HG03095 (cell line): Measurements from ENCODE around the gene HOXC12.

ENCODE experiments used
- ATAC-seq: cut with Tn5 transposase; IDR thresholded peaks from one replicate; pipeline ENCODE4 v1.9.1; 2021; ENCODE audit warnings: moderate library complexity; ENCODE audit not compliant: unreplicated experiment

Gene HOXC12

GRCh38 chr12:53982648-53983567, 28.2 kb downstream of the HOXC12 start:
- ATAC-seq, result no peak

- ATAC-seq, result no peak
Observed at GRCh38 chr12:53983568-53983949, 28.9 kb downstream of the HOXC12 start.

GRCh38 chr12:53983950-53984572, 29.4 kb downstream of the HOXC12 start:
- no peak for ATAC-seq

- no peak for ATAC-seq
Observed at GRCh38 chr12:53984901-53985691, 30.4 kb downstream of the HOXC12 start, which contains the start of gene HOXC10. Gene HOXC10, plus strand, starts transcription at chr12:53985146. Its CDS starts 114 bp downstream, at chr12:53985260.

- ATAC-seq, result no peak
Observed at GRCh38 chr12:53985692-53985993, 30.9 kb downstream of the HOXC12 start.

- ATAC-seq, result no peak
Observed at GRCh38 chr12:53985994-53986685, 31.4 kb downstream of the HOXC12 start.

GRCh38 chr12:53986686-53987483, 32.2 kb downstream of the HOXC12 start:
- ATAC-seq, result no peak

- no peak for ATAC-seq
Observed at GRCh38 chr12:53987787-53988230, 33.1 kb downstream of the HOXC12 start.

GRCh38 chr12:53988541-53989226, 34.0 kb downstream of the HOXC12 start:
- ATAC-seq, result no peak

GRCh38 chr12:53989227-53990113, 34.8 kb downstream of the HOXC12 start:
- ATAC-seq, result no peak

GRCh38 chr12:53990311-53991076, 35.8 kb downstream of the HOXC12 start:
- no peak for ATAC-seq

GRCh38 chr12:53991077-53991460, 36.4 kb downstream of the HOXC12 start:
- ATAC-seq, result no peak

GRCh38 chr12:53992377-53992889, 37.7 kb downstream of the HOXC12 start:
- ATAC-seq, result no peak

GRCh38 chr12:53993162-53994008, 38.7 kb downstream of the HOXC12 start:
- ATAC-seq, result no peak

- no peak for ATAC-seq
Observed at GRCh38 chr12:53994009-53994263, 39.2 kb downstream of the HOXC12 start.

- ATAC-seq, result no peak
Observed at GRCh38 chr12:53994264-53995001, 39.7 kb downstream of the HOXC12 start.
